ENCODE measurements around the gene CFAP74.

Gene CFAP74

DNA sequence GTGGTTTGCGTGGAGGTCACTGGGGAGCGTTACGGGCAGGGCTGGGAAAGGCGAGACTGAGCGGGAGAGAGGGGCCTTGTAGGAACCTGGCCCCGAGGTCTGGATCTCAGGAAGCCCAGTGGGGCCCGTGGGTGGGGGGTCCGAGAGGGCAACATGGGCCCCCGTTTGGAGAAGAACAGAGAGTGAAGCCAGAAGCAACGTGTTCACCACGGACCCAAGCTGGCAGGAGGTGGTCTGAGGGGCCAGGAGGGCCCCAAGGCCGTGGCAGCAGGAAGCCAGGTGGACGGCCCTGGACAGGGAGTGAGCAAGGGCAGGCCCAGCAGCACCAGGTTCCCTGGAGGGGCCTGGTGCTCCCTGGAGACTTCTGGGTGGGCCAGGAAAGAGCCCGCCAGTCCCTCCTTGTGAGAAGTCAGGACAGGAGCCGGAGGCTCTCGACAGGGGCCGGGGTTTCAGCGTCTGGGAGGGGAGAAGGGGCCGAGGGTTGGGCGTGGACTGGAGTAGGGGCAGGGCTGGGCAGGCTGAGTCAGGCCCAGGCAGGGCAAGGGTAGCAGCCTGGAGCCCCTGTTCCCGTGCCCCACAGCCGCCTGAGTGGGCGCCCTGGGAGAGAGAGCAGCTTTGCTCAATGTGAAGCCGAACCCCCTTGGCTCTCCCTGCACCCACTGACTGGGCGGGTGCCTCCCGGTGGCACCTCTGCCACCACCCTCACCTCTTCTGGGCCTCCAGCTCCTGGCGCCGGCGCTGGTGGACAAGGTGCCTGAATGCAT, 33.5 kb downstream of the CFAP74 start:
- DNase-seq (ENCODE audit: low read depth in 2 of 2, low spot score in 1 of 2): no peak

DNA sequence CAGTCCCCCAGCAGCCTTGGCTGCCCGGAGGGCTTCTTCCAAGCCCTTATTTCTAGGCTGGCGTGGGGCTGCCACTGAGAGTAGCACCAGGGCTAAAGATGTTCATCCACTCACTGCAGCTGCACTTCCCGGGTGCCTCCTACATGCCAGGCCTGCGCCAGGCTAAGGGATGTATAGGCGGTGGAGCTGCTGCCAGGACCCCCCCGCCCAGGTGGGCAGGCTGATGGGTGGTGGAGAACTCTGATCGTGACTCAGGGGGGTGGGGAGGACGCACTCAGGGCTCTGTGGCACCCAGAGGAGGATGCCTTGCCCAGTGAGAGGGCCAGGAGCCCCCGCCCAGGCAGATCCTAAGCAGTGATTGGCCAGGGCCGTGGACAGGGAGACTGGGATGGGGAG, 34.1 kb downstream of the CFAP74 start:
- no peak for DNase-seq (ENCODE audit: low read depth in 2 of 2, low spot score in 1 of 2)

DNA sequence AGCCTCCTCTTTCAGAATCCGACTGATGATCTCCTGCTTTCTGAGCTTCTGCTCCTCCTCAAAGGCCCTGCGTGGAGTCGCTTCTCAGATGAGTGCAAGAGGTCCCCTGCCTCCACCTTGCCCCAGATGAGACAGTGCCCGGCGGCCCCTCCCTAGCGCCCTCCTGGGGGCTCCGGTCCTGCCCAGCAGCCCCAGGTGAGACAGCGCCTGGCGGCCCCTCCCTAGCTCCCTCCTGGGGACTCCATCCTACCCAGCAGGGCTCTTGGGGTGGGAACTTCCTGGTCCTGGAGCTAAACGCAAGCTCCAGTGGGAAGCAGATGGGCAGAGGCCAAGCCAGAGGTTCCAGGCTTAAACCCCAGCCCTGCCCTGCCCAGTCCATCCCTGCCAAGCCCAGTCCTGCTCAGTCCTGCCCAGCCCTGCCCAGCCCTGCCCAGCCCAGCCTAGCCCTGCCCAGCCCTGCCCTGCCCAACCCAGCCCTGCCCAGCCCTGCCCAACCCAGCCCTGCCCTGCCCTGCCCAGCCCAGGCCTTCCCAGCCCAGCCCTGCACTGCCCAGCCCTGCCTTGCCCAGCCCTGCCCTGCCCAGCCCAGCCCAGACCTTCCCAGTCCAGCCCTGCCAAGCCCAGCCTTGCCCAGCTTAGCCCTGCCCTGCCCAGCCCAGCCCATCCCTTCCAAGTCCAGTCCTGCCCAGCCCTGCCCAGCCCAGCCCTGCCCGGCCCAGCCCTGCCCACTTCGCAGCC, 34.6 kb downstream of the CFAP74 start:
- DNase-seq (ENCODE audit: low read depth in 2 of 2, low spot score in 1 of 2): no peak

DNA sequence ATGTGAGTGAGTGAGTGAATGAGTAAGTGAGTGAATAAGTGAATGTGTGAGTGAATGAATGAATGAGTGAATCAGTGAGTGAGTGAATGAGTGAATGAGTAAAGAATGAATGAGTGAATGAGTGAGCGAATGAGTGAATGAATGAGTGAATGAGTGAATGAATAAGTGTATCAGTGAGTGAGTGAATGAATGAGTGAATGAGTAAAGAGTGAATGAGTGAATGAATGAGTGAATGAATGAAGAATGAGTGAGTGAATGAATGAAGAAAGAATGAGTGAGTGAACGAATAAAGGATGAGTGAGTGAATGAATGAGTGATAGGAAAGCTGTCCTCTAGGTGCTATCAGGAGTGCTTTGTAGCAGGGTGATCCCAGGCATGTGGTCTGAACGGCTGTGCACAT, 35.7 kb downstream of the CFAP74 start:
- DNase-seq (ENCODE audit: low read depth in 2 of 2, low spot score in 1 of 2): no peak

DNA sequence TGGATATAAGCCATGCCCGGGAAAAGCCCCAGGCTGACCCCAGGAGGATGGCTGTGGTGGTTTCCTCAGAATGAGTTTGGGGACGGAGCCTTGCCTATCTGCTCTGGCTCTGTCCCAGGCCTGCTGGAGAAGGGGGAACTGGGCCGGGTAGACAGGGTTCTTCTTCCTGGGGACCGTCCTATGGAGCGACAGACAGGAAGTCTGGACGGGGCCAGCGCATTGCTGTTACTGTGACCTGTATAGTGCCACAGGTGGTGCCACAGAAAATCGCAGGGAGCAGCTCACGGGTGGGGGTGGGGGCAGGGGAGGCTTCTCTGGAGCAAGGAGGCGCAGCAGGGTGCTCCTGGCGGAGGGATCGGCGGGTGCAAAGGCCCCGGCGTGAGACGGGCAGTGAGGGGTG, 36.4 kb downstream of the CFAP74 start:
- DNase-seq (ENCODE audit: low read depth in 2 of 2, low spot score in 1 of 2): no peak

DNA sequence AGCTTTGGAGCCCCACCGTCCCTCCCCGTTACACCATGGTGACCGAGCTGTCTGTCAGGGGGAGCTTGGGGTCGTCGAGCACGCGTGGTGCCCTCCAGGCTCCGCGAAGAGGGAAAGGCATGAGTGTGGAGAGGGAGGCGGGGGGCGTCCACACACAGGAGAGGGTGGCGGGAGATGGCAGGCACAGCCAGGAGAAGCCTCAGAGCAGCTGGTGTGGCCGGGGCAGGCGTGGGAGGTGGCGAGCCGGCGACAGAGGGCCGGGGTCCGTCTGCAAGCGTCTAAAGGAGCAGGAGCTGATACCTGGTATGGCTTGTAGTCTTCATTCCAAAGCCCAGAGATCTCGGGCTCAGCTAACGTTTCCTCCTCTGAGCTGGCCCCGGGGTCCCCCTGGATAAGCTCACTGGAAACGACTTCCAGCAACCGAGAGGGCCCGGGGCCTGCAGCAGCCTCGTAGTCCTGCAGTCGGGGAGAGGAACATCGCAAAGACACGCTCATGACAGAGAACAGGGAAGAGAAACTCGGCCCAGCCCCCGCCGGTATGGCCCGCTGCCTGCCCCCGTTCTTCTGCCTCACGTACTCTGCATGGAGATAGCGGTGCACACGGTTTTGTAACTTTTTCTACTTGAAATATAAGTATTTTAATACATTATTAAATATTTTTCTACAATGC, 37.4 kb downstream of the CFAP74 start:
- no peak for DNase-seq (ENCODE audit: low read depth in 2 of 2, low spot score in 1 of 2)

DNA sequence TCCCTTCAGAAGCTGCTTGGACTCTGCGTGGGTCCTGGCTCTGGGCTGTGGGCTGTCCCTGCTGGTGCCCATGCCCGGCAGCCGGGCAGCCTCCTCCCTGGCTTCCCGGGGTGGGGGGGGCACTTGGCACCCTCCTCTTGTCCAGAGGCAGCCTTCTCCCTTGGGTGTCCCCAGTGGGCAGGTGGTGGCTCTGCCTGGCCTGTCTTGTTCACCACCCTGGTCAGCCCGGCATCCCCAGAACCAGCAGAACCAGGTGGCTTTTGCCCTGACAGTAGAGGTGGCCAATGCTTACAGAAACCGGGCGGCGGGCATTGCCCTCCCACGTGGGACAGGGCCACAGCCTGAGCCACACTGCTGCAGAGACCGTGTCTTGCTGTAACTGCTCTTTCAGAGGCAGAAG, 38.0 kb downstream of the CFAP74 start:
- DNase-seq (ENCODE audit: low read depth in 2 of 2, low spot score in 1 of 2): no peak

DNA sequence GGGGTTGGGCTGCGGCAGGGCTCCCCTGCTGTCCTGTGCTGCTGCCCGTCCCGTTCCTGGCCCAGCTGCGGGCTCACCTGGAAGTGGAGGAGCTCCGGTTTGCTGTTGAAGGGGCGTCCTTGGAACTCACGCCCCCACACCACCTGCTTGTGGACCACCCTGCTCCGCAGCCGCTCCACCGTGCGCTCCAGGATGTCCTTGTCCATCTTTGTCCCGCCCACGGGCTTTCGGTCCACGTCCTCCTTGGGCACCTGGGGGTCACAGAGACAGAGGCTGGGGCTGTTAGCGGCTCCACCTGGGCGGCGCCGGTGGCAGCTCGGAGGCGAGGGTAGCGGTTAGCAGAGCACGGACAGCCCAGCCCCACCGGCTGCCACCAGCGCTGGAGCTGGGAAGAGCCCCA, 38.8 kb downstream of the CFAP74 start:
- DNase-seq (ENCODE audit: low read depth in 2 of 2, low spot score in 1 of 2): no peak

DNA sequence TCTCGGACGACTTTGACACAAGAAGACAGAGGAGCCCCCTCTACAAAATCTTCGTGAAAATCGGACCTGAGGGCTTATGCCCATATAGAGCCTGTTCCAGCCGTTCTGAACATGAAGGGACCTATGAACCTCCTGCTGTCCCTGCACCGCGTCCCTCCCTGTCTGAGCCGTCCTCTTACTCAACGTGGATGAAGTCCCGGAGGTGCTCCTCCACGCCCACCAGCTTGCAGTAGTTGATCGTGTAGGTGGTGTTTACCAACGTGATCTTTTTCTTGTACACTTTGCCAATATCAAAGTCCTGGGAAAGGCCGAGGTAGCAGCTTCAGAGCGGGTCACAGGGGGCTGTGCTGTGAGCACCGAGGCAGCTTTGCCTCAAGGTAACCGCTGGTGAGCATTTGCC, 40.0 kb downstream of the CFAP74 start:
- DNase-seq (ENCODE audit: low read depth in 2 of 2, low spot score in 1 of 2): no peak

DNA sequence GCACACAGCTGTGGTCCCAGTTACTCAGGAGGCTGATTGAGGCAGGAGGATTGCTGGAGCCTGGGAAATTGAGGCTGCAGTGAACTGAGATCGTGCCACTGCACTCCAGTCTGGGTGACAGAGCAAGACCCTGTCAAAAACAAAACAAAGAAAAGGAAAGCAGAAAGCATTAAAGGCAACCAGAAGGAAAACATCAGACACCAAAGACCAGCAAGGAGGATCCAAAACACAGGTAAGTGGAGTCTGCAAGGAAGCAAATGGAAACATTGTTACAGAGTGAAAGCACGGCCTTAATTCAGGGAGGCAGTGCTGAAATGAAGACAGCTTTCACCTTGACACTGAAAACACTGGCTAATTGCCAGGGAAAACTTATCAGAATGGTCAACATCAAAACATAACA, 40.8 kb downstream of the CFAP74 start:
- DNase-seq (ENCODE audit: low read depth in 2 of 2, low spot score in 1 of 2): no peak

DNA sequence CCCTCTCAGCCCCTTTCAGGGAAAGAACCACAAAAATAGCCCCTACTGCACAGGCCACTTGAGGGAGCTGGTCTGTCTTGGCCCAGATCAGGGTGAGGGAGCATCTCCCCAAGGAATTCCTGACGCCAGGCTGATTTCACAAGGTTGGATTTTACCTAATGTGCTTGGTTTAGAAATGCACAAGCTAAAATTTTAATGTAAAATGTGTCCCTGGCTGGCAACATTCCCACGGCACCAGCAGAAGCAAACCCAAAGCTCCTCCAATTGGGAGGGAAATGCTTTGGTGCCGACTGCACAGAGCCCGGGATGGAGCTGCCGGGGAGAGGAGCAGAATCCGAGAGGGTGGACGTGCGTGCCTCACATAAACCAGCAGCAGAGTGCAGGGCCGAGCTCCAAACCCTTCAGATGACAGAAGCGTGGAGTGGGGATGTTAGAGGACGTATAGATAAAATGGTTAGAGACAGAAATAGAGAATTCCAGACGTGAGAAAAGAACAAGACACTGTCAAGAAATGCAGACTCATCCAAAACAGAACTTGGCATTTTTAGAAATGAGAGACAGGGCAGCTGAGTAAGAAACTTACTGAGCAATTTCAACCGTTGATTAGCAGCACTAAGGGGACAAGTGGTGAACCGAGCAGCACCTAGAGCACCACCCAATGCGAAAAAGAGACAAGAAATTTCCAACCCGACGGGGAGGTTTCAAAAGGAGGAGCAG, 42.9 kb downstream of the CFAP74 start:
- no peak for DNase-seq (ENCODE audit: low read depth in 2 of 2, low spot score in 1 of 2)

DNA sequence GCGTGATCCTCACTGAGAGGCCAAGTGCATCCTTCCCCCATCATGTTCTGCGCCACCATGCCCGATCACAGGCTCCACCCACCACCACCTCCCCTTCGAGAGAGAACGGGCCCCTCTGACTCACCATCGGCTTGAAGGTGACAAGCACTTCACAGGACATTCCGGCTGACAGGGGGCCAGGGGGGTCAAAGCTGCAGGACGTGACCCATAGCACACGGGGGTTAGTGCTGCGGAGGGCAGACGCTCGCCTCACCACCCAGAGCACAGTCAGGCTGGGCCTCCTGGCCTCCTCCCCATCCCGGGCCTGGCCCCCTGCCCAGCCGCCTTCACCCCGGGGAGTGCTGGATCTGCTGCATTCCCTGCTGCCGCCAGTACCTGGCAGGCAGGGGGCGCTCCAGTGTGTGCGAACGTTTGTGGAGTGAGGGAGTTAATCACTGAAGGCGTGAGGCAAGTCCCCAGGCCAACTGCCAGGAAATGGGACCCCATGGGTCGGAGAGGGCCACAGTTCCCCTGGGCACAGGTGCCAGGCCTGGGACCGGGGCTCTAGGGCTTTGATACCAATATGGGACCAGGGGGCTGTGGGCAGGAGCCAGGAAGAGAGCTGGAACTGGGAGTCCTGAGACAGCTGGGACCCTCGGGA, 43.6 kb downstream of the CFAP74 start:
- DNase-seq (ENCODE audit: low read depth in 2 of 2, low spot score in 1 of 2): peak; percentile 18 to 28

DNA sequence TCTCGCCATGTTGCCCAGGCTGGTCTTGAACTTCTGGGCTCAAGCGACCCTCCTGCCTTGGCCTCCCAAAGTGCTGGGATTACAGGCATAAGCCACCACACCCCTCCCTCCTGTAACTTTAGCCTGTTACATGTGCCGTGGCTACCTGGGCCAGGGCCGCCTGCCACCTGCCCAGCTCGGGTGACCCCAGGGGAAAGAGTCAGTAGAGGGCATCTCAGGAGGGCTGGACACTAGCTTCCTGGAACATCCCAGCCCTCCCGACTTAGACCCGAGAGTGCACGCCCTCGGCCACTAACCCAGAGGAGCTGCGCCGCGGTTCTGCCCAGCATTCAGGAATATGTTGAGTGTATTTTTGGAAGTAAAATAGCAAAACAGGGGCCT, 44.1 kb downstream of the CFAP74 start:
- DNase-seq (ENCODE audit: low read depth in 2 of 2, low spot score in 1 of 2): no peak

DNA sequence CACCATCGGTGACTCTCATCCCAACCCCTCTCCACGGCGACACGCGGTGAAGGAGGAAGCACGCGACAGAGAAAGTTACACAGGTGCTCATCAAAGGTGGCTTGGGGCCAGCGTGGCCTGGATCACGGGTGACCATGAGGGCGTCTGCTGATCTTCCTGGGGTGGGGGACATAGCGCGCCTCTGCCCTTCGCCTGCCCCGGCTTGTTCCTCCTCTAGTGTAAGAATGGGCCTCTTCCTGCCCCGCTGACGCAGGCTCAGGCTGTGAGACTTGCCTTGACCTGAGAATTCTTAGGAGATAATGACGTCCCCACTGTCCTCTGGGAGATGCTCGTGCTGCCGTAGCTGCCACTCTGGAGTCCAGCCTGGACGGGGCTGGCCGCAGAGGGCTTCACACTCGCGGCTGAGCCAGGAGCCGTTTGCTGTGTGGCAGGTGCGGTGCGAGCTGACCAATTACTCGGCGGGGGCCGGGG, 45.5 kb downstream of the CFAP74 start:
- no peak for DNase-seq (ENCODE audit: low read depth in 2 of 2, low spot score in 1 of 2)

DNA sequence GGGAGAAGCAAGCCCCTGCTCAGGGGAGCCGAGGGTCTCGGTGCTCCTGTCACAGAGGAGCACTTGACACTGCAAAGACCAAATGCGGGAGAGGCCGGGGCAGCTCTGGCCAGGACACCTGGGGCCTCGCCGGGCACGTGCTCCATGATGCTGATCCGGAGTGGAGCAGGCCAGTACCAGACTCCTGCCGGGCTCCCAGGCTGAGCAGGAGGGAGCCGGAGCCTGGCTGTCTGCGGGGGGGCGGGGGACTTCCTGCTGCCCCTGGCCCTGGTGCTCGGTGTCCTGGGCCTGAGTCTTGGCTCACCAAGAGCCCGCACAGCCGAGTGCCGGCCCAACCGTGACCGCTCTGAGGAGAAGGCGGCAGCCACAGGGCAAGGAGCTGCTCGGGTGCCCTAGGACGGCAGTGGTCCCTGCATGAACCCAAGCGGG, 46.0 kb downstream of the CFAP74 start:
- DNase-seq (ENCODE audit: low read depth in 2 of 2, low spot score in 1 of 2): no peak

DNA sequence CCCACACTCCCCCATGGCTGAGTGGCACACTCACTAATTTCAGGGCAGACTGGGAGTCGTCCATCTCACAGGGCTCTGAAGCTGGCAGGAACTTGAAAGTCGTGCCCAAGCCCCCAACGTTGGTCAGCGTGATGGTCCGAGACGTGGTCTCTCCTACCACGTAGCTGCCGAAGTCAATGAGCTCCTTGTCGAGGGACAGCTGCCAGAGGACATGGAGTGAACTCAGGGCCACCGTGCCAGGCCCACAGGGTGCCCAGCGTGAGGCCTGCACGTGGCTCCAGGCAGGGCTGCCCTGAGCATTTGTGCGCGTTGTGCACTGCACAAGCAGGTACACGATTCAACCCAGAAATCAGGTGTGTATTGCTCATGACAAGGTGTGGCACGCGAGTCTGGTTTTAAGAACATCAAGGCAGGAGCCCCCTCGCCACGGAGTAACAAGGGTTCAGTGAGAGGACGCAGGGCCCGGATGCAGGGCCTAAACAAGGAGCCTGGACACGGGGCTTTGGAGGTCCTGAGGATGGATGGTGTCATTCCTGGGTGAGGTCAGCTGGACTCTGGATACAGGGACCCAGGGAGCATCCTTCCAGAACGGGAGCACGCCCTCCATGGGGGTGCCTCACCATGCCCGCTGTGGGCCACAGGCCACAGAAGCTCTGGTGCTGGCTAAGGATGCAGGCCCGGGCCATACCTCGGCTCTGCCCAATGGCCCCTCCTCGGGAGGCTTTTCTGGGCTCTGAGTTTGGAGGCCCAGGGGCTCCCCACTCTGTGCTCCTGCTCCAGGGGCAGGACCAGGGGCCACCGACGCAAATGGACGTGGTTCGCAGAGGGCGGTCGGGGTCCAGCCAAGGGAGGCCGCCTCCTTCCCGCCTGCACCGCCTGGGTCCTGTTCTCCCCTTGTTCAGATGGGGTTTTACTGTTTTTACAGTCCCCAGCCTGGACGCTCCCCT, 46.7 kb downstream of the CFAP74 start:
- DNase-seq (ENCODE audit: low read depth in 2 of 2, low spot score in 1 of 2): no peak

DNA sequence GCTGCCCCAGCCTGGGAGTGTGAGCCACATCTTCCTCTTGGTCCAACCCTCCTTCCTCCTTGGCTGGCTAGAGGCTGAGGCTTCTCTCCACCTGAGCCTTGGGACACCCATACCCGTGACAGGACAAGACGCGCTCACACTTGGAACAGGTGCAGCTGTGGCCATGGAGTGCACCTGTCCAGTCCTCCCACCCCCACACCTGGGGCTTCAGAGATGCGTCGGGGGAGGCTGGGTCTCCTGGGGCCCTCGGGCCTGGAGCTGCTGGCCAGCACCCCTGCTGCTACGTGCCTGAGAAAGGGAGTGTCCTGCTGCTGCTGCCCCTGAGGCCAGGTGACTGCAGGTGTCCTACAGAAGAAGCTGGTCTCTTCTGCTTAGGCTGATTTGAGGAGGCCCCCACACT, 47.5 kb downstream of the CFAP74 start:
- no peak for DNase-seq (ENCODE audit: low read depth in 2 of 2, low spot score in 1 of 2)

DNA sequence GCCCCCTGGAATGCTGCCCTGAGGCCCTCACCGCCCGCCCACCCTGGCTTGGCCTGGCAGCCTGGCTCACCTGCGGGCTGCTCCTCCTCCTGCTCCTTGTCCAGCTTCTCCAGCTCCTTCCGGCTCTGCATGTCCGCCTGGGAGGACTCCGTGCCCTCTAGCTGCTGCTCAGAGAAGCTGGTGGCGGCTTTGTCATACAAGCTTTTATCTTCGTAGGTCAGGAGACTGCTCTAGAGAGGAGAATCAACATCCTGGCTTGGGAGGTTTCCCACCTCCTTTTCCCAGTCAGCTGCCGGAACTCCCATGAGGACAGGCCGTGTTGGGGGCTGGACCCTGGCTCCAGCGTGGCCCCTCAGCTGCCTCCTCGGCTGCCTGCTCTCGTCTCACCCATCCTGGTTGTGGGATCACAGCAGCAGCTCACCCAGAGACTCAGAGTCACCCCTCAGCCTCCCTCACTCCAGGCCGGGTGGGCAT, 47.9 kb downstream of the CFAP74 start:
- no peak for DNase-seq (ENCODE audit: low read depth in 2 of 2, low spot score in 1 of 2)

DNA sequence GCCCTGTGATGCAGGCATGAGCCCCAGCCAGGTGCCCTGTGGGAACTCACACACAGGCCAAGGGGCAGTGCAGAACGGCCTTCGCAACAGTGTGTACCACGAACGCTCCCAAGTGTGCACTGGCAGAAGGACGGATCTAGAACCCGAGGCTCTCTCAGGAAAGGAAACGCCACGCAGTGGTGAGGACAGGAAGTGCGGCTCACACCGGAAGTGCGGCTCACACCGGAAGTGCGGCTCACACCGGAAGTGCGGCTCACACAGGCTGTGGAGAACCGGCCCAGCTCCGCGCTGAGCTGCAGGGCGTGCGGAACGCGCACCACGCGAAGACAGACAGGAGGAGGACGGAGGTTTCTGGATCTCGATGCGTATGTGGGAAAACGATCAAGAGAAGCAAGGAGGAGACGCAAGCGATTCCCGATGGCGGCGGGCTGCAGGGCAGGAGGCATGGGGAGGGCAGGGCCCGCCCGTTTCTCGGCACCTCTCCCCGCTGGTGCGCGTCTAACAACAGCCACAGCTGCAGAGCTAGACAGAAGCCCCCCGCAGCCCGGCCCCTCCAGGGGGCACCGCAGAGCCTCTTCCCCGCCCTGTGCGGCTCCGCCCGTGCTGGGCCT, 48.6 kb downstream of the CFAP74 start:
- DNase-seq (ENCODE audit: low read depth in 2 of 2, low spot score in 1 of 2): no peak
